ENCODE results near the gene PLCH1.
A peak's percentile ranks its signal among the peaks of the same experiment; 100 is the strongest.

DNA sequence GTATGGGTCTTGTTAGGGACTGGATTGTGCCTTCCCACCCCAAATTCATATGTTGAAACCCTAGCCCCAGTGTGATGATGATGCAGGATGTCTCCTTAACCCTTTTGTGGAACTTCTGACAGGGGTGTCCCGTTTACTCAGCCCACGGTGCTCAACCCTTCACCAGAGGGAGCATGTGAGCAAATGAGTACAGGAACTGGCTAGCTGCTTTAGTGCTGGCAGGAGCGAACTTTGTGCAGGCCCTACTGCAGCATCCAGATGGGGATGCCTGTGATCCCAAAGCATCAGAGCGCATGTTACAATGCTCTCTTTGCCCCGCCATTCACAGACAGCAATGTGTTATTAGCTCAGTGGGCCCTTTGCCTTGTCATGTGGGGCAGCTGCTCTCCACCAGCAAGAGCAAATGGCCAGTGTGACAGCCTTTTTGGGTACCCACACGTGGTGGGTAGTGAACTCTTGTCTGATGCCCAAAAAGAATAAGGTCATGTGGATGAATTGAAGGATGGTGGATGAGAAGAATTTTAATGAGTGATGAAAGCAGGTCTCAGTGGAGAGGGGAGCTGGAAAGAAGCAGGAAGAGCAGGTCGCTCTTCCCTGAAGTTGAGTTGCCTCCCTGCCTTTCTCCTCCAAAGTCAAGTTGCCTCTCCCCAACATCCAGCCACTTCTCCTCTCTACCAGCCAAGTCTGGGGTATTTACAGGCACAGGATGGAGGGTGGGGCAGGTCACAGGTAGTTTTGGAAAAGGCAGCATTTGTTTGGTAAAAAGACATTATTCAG is 388.1 kb downstream of the PLCH1 start:
- TF ChIP-seq, protein P1, sequence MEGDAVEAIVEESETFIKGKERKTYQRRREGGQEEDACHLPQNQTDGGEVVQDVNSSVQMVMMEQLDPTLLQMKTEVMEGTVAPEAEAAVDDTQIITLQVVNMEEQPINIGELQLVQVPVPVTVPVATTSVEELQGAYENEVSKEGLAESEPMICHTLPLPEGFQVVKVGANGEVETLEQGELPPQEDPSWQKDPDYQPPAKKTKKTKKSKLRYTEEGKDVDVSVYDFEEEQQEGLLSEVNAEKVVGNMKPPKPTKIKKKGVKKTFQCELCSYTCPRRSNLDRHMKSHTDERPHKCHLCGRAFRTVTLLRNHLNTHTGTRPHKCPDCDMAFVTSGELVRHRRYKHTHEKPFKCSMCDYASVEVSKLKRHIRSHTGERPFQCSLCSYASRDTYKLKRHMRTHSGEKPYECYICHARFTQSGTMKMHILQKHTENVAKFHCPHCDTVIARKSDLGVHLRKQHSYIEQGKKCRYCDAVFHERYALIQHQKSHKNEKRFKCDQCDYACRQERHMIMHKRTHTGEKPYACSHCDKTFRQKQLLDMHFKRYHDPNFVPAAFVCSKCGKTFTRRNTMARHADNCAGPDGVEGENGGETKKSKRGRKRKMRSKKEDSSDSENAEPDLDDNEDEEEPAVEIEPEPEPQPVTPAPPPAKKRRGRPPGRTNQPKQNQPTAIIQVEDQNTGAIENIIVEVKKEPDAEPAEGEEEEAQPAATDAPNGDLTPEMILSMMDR (IDR thresholded peaks at IDR 0.05; ENCODE audit: low read depth, low read length, poor library complexity, severe bottlenecking) = peak; percentile 44
- no peak for TF ChIP-seq EZH2phosphoT487 (IDR thresholded peaks at IDR 0.05; ENCODE audit: borderline replicate concordance, low read length)
